Measurements from ENCODE around the gene LTBP3.
"Not testable (repeated sequence)": the region's sequence is repeated elsewhere in the genome, so short reads cannot be mapped to it uniquely, and the experiment has no call there.

LTBP3 gene

GRCh38 chr11:65535102-65535501 is 23.1 kb downstream of the LTBP3 start:
- DNase-seq (ENCODE audit: low read depth), result no peak

DNA sequence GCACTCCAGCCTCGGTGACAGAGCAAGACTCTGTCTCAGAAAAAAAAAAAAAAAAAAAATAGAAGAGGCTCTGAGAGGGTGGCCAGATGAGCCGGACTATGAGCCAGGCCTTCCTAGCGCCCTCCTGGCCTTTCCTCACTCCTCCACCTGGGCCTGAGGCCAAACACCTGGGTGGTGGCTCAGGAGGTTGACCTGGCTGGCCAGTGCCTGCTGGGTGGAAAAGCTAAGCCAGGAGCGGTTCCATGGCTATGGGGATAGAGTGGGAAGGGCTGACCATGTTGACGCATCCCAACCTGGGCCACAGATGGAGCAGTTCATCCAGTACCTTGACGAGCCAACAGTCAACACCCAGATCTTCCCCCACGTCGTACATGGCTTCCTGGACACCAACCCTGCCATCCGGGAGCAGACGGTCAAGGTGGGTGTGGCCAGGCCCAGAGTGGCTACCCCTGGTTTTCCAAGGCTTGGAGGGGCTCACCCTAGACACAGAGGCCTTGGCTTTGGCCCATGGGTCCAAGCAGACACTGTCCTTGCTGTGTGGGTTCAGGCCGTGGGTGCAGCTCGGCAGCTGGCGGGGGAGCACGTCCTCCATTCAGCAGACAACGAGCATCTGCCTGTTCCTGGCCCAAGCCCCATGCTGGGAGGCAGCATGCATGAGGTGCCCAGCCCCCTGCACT is 25.6 kb downstream of the LTBP3 start:
- DNase-seq (ENCODE audit: low read depth), result no peak

DNA sequence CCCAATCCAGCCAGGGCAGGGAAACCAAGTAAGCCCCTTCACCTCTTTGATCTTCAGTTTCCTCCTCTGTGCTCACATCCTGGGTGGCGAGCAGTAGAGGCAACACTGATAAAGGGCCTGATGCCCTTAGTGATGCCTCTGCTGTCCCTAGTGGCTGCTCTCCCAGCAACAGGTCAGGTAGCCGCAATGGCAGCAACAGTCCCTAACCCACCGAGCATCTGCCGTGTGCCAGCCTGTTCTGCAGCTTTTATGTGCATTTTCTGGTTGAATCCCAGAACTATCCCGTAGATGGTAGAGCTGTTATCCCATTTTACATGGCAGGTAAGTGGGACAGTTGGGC is 28.0 kb downstream of the LTBP3 start:
- DNase-seq (ENCODE audit: low read depth), result no peak

DNA sequence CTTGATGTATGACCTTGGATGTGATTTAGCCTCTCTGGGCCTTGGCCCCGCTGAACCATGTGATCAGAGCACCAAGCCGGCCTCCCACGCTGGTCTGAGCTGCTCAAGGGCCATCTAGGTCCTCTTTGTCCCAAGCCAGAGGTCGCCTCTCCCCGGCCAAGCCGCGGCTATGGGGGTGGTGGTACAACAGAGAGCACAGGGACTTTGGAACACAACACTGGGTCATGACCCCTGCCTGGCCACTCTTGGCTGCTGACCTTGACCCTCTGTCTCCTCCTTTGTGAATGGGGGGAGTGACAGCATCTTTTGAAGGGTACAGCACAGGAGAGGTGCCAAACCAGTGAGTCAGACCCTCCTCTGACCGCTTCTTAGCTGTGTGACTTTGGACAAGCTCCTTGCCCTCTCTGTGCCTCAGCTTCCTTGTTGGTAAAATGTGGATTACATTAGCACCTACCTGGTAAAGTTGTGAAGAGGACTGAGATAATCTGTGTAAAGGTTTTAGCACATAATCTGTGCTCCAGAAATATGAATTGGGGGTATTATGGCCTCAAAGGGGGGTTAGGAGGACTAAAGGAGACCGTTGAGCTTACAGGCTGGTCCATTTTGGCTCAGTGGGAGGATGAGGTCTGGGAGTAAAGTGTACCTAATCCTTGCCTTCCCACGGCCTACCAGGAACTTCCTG is 28.5 kb downstream of the LTBP3 start:
- DNase-seq (ENCODE audit: low read depth), result no peak

GRCh38 chr11:65528819-65529350 is 29.3 kb downstream of the LTBP3 start:
- no peak for DNase-seq (ENCODE audit: low read depth)

DNA sequence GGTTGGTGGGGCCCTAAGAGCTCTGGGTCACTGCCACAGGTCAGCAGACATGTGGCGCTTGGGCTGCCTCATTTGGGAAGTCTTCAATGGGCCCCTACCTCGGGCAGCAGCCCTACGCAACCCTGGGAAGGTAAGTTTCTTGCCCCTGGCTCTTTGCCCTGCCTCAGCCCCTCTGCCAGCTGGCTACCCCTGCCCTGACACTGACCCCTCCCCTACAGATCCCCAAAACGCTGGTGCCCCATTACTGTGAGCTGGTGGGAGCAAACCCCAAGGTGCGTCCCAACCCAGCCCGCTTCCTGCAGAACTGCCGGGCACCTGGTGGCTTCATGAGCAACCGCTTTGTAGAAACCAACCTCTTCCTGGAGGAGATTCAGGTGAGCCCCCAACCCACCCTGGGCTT is 31.4 kb downstream of the LTBP3 start:
- DNase-seq (ENCODE audit: low read depth), result no peak

DNA sequence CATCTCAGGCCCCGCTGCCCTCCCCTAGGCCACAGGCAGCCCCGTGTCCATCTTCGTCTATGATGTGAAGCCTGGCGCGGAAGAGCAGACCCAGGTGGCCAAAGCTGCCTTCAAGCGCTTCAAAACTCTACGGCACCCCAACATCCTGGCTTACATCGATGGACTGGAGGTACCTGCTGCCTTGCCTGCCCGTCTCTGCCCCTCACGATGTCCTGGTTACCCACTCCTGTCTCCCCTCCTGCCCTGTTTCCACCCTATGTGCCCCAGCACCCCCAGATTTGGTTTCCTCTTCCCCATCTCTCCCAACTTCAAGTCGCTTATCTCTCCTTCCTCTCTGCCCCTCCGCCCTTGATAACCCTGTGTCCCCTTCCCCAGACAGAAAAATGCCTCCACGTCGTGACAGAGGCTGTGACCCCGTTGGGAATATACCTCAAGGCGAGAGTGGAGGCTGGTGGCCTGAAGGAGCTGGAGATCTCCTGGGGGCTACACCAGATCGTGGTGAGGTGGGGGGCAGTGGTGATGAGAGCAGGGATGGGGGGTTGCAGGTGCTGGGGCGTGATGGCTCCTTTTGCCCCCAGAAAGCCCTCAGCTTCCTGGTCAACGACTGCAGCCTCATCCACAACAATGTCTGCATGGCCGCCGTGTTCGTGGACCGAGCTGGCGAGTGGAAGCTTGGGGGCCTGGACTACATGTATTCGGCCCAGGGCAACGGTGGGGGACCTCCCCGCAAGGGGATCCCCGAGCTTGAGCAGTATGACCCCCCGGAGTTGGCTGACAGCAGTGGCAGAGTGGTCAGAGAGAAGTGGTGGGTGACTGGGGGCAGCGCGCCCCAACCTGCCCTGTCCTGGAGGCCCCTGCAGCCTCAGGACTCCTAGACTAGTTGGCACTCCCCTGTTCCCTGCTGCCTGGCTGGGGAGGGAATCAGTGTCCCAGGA is 32.3 kb downstream of the LTBP3 start:
- no peak for DNase-seq (ENCODE audit: low read depth)

DNA sequence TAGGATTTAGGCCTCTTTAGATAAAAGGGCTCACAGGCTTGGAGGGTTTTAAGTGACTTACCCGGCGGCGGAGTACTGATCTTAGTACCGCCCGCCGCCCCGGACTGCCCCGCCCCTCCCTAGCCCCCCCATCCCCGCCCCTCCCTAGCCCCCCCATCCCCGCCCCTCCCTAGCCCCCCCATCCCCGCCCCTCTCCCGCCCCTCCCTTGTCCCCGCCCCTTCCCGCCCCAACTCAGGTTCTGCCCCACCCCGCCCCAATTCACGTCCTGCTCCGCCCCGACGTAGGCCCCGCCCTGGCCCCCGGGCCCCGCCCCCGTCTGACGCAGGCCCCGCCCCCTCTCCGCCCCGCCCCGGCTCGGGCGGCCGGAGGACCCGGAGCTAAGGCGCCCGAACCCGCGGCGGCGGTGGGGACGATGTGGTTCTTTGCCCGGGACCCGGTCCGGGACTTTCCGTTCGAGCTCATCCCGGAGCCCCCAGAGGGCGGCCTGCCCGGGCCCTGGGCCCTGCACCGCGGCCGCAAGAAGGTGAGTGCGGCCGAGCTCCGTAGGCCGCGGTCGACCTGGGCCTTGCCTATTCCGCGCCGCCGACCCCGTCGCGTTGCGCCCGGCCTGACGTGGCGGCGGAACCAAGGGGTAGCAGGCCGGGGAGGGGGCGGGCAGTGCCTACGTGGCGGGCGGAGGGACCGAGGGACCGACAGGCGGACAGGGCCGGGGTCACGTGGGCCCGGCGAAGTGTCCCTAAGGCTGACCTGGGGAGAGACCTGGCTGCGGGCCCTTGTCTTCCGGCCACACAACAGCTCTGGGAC is 33.2 kb downstream of the LTBP3 start, which contains the start of gene SCYL1:
Gene SCYL1 (plus strand): TSS at position 343 of the 805 bp plus-strand sequence. CDS start 71 bp downstream, at position 414.
- DNase-seq (ENCODE audit: low read depth), result no peak

DNA sequence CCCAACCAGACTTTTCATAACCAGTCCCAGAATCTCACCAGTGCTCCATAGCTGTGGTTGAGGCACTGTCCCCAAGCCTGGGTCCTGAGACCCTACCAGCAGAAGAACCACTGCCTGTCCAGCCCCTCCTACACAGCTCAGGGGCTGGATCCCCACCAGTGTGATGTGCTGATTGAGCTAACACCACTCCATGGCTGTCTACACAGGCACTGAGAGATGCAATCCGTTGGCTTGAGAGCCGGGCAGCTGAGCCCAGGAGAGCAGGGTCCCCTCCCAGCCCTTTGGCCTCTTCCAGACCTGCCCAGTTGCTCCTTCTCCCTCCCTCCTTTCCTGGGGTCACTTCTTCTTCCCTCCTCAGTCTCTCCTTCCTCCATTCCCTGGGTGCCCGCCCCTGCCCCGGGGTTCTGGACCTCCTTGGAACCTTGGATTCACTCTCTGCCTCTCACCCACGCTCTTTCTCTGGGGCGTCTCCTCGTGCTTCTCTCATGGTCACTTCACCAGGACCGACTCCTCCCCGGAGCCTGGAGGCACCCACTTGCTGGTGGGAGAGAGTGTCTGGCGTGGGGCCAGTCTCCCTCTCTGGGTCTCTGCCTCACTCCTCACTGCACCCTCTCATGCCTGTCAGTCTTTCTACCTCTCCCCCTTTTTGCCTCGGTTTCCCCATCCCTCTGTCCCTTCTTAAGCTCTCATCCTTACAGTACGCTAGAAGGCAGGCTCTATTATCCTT is 34.0 kb downstream of the LTBP3 start:
- no peak for DNase-seq (ENCODE audit: low read depth)

DNA sequence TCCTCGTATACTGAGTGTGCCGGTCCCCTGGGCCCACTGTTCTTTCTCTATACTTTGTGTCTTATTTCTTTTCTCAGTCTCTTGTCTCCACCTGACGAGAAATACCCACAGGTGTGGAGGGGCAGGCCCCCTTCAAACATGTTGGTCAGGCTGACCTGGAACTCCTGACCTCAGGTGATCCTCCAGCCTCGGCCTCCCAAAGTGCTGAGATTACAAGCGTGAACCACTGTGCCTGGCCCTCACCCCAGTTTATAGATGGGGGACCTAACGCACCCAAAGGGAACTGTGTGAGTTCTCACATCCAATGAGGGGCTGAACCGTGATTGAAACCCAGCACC is 34.6 kb downstream of the LTBP3 start:
- DNase-seq (ENCODE audit: low read depth), result not testable (repeated sequence)

- not testable (repeated sequence) for DNase-seq (ENCODE audit: low read depth)
These were observed 35.2 kb downstream of the LTBP3 start for GRCh38 chr11:65522718-65523630.

DNA sequence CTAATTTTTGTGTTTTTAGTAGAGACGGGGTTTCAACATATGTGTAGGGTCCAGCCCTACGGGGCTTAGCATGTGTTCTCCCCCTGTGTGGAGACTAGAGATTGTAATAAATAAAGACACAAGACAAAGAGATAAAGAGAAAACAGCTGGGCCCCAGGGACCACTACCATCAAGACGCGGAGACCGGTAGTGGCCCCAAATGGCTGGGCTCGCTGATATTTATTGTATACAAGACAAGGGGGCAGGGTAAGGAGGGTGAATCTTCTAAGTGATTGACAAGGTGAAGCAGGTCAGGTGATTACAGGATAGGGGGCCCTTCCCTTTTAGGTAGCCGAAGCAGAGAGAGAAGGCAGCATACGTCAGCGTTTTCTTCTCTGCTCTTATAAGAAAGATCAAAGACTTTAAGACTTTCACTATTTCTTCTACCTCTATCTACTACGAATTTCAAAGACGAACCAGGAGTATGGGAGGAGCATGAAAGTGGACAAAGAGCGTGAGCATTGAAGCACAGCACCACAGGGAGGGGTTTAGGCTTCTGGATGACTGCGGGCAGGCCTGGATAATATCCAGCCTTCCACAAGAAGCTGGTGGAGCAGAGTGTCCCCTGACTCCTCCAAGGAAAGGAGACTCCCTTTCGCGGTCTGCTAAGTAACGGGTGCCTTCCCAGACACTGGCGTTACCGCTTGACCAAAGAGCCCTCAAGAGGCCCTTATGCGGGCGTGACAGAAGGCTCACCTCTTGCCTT is 36.2 kb downstream of the LTBP3 start:
- not testable (repeated sequence) for DNase-seq (ENCODE audit: low read depth)

DNA sequence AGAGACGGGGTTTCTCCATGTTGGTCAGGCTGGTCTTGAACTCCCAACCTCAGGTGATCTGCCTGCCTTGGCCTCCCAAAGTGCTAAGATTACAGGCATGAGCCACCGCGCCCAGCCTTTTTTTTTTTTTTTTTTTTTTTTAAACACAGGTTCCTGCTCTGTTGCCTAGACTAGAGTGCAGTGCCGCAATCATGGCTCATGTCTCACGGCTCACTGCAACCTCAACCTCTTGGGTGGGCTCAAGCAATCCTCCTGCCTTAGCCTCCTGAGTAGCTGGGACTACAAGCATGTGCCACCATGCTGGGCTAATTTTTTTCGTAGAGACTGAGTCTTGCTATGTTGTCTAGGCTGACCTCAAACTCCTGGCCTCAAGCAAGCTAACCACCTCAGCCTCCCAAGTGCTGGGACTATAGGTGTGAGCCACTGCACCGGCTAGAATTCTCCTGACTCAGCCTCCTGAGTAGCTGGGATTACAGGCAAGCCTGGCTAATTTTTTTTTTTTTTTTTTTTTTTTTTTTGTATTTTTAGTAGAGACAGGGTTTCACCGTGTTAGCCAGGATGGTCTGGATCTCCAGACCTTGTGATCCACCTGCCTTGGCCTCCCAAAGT is 39.1 kb downstream of the LTBP3 start:
- DNase-seq (ENCODE audit: low read depth), result not testable (repeated sequence)

DNA sequence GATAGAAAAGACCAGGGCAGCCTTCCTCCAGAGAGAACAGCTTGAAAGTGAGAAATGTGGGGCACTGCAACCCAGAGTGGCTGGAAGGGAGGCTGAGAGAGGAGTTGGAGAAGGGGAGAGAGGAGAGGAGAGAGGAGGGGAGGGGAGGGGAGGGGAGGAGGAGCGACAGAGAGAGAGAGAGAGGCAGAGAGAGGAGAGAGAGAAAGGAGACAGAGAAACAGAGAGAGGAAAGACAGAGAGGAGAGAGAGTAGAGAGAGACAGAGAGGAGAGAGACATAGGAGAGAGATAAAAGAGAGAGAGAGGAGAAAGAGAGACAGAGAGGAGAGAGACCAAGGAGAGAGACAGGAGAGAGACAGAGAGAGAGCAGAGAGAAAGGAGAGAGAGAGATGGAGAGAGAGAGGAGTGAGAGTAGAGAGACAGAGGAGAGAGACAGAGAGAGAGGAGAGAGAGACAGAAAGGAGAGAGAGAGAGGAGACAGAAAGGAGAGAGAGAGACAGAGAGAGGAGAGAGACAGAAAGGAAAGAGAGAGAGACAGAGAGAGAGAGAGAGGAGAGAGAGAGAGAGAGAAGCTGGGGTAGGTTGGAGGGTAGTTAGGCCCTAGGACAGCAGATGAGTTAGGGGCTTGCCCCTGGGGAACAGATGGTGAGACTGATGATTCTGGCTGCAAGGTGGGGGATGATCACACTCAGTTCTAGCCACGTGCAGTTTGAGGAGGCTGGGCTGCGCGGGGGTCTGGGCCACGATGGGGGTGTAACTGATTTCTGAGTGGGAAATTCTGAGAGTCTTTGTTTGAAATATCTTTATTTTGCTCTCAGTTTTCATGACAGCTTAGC is 41.8 kb downstream of the LTBP3 start:
- no peak for DNase-seq (ENCODE audit: low read depth)

DNA sequence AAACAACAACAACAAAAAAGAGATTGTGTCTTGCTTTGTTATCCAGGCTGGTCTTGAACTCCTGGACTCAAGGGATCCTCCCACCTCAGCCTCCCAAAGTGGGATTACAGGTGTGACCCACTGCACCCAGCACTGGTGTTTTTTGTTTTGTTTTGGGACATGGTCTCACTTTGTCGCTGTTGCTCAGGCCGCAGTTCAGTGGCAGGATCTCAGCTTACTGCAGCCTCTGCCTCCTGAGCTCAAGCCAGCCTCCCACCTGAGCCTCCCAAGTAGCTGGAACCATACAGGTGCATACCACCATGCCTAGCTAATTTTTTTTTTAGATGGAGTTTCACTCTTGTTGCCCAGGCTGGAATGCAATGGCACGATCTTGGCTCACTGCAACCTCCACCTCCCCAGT is 45.8 kb downstream of the LTBP3 start:
- not testable (repeated sequence) for DNase-seq (ENCODE audit: low read depth)

GRCh38 chr11:65506772-65507505 is 51.2 kb downstream of the LTBP3 start:
- no peak for DNase-seq (ENCODE audit: low read depth)

GRCh38 chr11:65506290-65506771 is 51.8 kb downstream of the LTBP3 start:
- no peak for DNase-seq (ENCODE audit: low read depth)
